DOHH2 (cell line): ENCODE measurements around the gene CYP4A22.
"Not testable (repeated sequence)": the region's sequence is repeated elsewhere in the genome, so short reads cannot be mapped to it uniquely, and the experiment has no call there.

ENCODE experiments used
- H3F3A ChIP-seq: fragments of 200-600 bp; sonication (generic), shearing (Covaris generic); 2 replicates; pipeline ENCODE4 v1.6.0; 2016; ENCODE audit warnings: antibody characterized with exemption, mild to moderate bottlenecking; ENCODE audit not compliant: control insufficient read depth, insufficient read depth
- H3K27ac ChIP-seq: fragments of 200-600 bp; sonication (generic); 2 replicates; pipeline ENCODE4 v1.5.1; 2014; ENCODE audit warnings: low read depth, mild to moderate bottlenecking, low read length, moderate library complexity
- H3K27me3 ChIP-seq: fragments of 200-600 bp; sonication (generic); 2 replicates; pipeline ENCODE4 v1.6.1; 2014; ENCODE audit warnings: mild to moderate bottlenecking, low read length, mixed read lengths; ENCODE audit not compliant: control insufficient read depth
- H3K36me3 ChIP-seq: fragments of 200-600 bp; sonication (generic); 2 replicates; pipeline ENCODE4 v1.6.1; 2014; ENCODE audit warnings: mild to moderate bottlenecking, low read length, moderate library complexity, mixed read lengths; ENCODE audit not compliant: control insufficient read depth
- H3K4me1 ChIP-seq: fragments of 200-600 bp; sonication (generic); 2 replicates; pipeline ENCODE4 v1.6.1; 2014; ENCODE audit warnings: mild to moderate bottlenecking, low read length, mixed read lengths; ENCODE audit not compliant: control insufficient read depth
- H3K4me2 ChIP-seq: fragments of 200-600 bp; sonication (generic); 2 replicates; pipeline ENCODE4 v1.6.0; 2014; ENCODE audit warnings: mild to moderate bottlenecking, low read length, moderate library complexity
- H3K4me3 ChIP-seq: fragments of 200-600 bp; sonication (generic); 2 replicates; pipeline ENCODE4 v1.5.1; 2014; ENCODE audit warnings: mild to moderate bottlenecking, low read length, mixed read lengths
- H3K79me2 ChIP-seq: fragments of 200-600 bp; sonication (generic); 2 replicates; pipeline ENCODE4 v1.6.1; 2014; ENCODE audit warnings: mild to moderate bottlenecking, low read length, mixed read lengths; ENCODE audit not compliant: control insufficient read depth
- H3K9me2 ChIP-seq: fragments of 200-600 bp; sonication (generic); replicated peaks from 2 replicates; pipeline ENCODE4 v1.6.1; 2014; ENCODE audit warnings: mild to moderate bottlenecking, low read length, mixed read lengths; ENCODE audit not compliant: control insufficient read depth
- H3K9me3 ChIP-seq: fragments of 200-600 bp; sonication (generic); 2 replicates; pipeline ENCODE4 v1.6.1; 2014; ENCODE audit warnings: antibody characterized with exemption, low read length, mixed read lengths; ENCODE audit not compliant: control insufficient read depth, insufficient read depth
- H4K20me1 ChIP-seq: fragments of 200-600 bp; sonication (generic); 2 replicates; pipeline ENCODE4 v1.6.0; 2014; ENCODE audit warnings: low read depth, mild to moderate bottlenecking, antibody characterized with exemption, low read length, moderate library complexity; ENCODE audit not compliant: control insufficient read depth, insufficient read depth
- CTCF ChIP-seq: fragments of 200-600 bp; sonication (generic); IDR thresholded peaks from one replicate; pipeline ENCODE4 v1.5.1; 2014; ENCODE audit warnings: antibody characterized with exemption, mild to moderate bottlenecking, low read depth, low read length; ENCODE audit not compliant: poor library complexity, severe bottlenecking
- EZH2phosphoT487 ChIP-seq: fragments of 200-600 bp; sonication (generic); IDR thresholded peaks from 2 replicates; pipeline ENCODE4 v1.6.1; 2017; ENCODE audit warnings: borderline replicate concordance, mild to moderate bottlenecking, antibody characterized with exemption, low read length, moderate library complexity, mixed read lengths

The CYP4A22 gene

GRCh38 chr1:47126997-47127396 is 10.2 kb upstream of the CYP4A22 start:
- not testable (repeated sequence) for H4K20me1 ChIP-seq, H3K27ac ChIP-seq, H3K36me3 ChIP-seq, H3K4me2 ChIP-seq, H3K4me3 ChIP-seq, H3K9me3 ChIP-seq, H3K9me2 ChIP-seq, H3K79me2 ChIP-seq, H3K4me1 ChIP-seq, H3K27me3 ChIP-seq, H3F3A ChIP-seq

GRCh38 chr1:47128221-47128620 is 9.0 kb upstream of the CYP4A22 start:
- Histone ChIP-seq H3K36me3 (no peaks in the 10 kb centered on the region), H3K9me2 (no peaks in the 10 kb centered on the region), H3F3A (no peaks in the 10 kb centered on the region), H3K79me2 (no peaks in the 10 kb centered on the region), H3K4me2 (no peak overlapping the region), H3K4me1 (no peaks in the 10 kb centered on the region), H4K20me1 (no peaks in the 10 kb centered on the region), H3K9me3 (no peaks in the 10 kb centered on the region), H3K27me3 (no peaks in the 10 kb centered on the region), H3K27ac (no peak overlapping the region), H3K4me3 (no peak overlapping the region)
- TF ChIP-seq EZH2phosphoT487 (no peak), CTCF (no peak)

GRCh38 chr1:47128854-47129253 is 8.4 kb upstream of the CYP4A22 start:
- not testable (repeated sequence) for H3K79me2 ChIP-seq, H3K36me3 ChIP-seq, H3K9me2 ChIP-seq, H3K27ac ChIP-seq, H3K4me2 ChIP-seq, H3K4me3 ChIP-seq, H3K27me3 ChIP-seq, H4K20me1 ChIP-seq, H3K4me1 ChIP-seq, H3F3A ChIP-seq, H3K9me3 ChIP-seq

GRCh38 chr1:47129489-47130230 is 7.6 kb upstream of the CYP4A22 start:
- H3K36me3 ChIP-seq, H3K4me3 ChIP-seq, H3K4me2 ChIP-seq, H3K27me3 ChIP-seq, H3K9me2 ChIP-seq, H3K79me2 ChIP-seq, H3K27ac ChIP-seq, H3K9me3 ChIP-seq, H4K20me1 ChIP-seq, H3K4me1 ChIP-seq, H3F3A ChIP-seq: not testable (repeated sequence)

- H3K9me3 ChIP-seq, H3K36me3 ChIP-seq, H3K9me2 ChIP-seq, H4K20me1 ChIP-seq, H3K4me2 ChIP-seq, H3F3A ChIP-seq, H3K79me2 ChIP-seq, H3K4me3 ChIP-seq, H3K27me3 ChIP-seq, H3K27ac ChIP-seq, H3K4me1 ChIP-seq: not testable (repeated sequence)
Measured at GRCh38 chr1:47132665-47133064, 4.6 kb upstream of the CYP4A22 start.
